K562 (cell line): ENCODE results near the gene HSD17B1. TPM values are rescaled to one million over a fixed set of nuclear protein-coding genes. Genes with fewer than 3 reads are reported as not detected.

Source experiments
- AFF4 ChIP-seq: sonication (generic); formaldehyde crosslinking; IDR thresholded peaks from 2 replicates; pipeline ENCODE4 v1.8.0; 2023; ENCODE audit warnings: mild to moderate bottlenecking, missing genetic modification reagents
- BHLHE40 ChIP-seq: IDR thresholded peaks from 2 replicates; pipeline ENCODE4 v1.6.1; 2011; ENCODE audit warnings: low read length, improper control_type of control experiment
- GABPA ChIP-seq: fragments of 200-800 bp; sonication (Bioruptor generic); conservative IDR thresholded peaks from 2 replicates; pipeline ENCODE4 v1.6.1; 2016; ENCODE audit warnings: low read depth, missing genetic modification characterization, missing compliant biosample characterization
- HEY1 ChIP-seq: fragments of 250-450 bp; sonication (Bioruptor Pico); IDR thresholded peaks from 2 replicates; pipeline ENCODE4 v1.5.0; 2020; ENCODE audit warnings: mild to moderate bottlenecking, moderate library complexity, borderline replicate concordance
- LCOR ChIP-seq: sonication (generic); formaldehyde crosslinking; IDR thresholded peaks from 2 replicates; pipeline ENCODE4 v1.8.0; 2022; ENCODE audit warnings: mild to moderate bottlenecking, missing genetic modification reagents
- MAFF ChIP-seq: IDR thresholded peaks from 2 replicates; pipeline ENCODE4 v1.6.1; 2012; ENCODE audit warnings: low read length, improper control_type of control experiment
- MCM3 ChIP-seq: fragments of 450-650 bp; IDR thresholded peaks from 2 replicates; pipeline ENCODE4 v1.6.1; 2016
- MTA1 ChIP-seq: fragments of 450-650 bp; IDR thresholded peaks from 2 replicates; pipeline ENCODE4 v1.6.1; 2017; ENCODE audit warnings: borderline replicate concordance
- MYBL2 ChIP-seq, 2 experiments: fragments of 450-650 bp in 1 of 2; sonication (generic) in 1 of 2; formaldehyde crosslinking in 1 of 2; IDR thresholded peaks; 2 replicates each; pipeline versions ENCODE4 v1.6.1 to v1.8.1; 2017 to 2022; ENCODE audit warnings: borderline replicate concordance in 1 of 2, inconsistent platforms in 1 of 2, low read depth in 1 of 2, mild to moderate bottlenecking in 1 of 2, missing genetic modification reagents in 1 of 2, moderate library complexity in 1 of 2
- NR0B1 ChIP-seq: fragments of 450-650 bp; IDR thresholded peaks from one replicate; pipeline ENCODE4 v1.6.1; 2018; ENCODE audit warnings: mild to moderate bottlenecking, moderate library complexity; ENCODE audit not compliant: partially characterized antibody
- RNF2 ChIP-seq: sonication (generic); IDR thresholded peaks from 2 replicates; pipeline ENCODE4 v1.6.1; 2016
- SMAD4 ChIP-seq: fragments of 250-450 bp; sonication (Bioruptor Pico); conservative IDR thresholded peaks from 2 replicates; pipeline ENCODE4 v1.8.0; 2021; ENCODE audit warnings: inconsistent platforms, mild to moderate bottlenecking, moderate library complexity
- TFAP4 ChIP-seq: sonication (generic); formaldehyde crosslinking; IDR thresholded peaks from 2 replicates; pipeline ENCODE4 v1.8.0; 2022; ENCODE audit warnings: missing genetic modification reagents, mild to moderate bottlenecking, moderate library complexity, borderline replicate concordance
- USF2 ChIP-seq: sonication (generic); formaldehyde crosslinking; IDR thresholded peaks from 2 replicates; pipeline ENCODE4 v1.5.0; 2020; ENCODE audit warnings: missing genetic modification reagents
- ZNF12 ChIP-seq: sonication (generic); formaldehyde crosslinking; IDR thresholded peaks from 2 replicates; pipeline ENCODE4 v1.4.0; 2020; ENCODE audit warnings: mild to moderate bottlenecking, missing genetic modification reagents
- ZNF23 ChIP-seq: fragments of 250-450 bp; sonication (Bioruptor Pico); IDR thresholded peaks from 2 replicates; pipeline ENCODE4 v1.4.0; 2020; ENCODE audit warnings: mild to moderate bottlenecking
- ZNF511 ChIP-seq: sonication (generic); formaldehyde crosslinking; IDR thresholded peaks from 2 replicates; pipeline ENCODE4 v1.8.0; 2022; ENCODE audit warnings: mild to moderate bottlenecking, missing genetic modification reagents
- ZNF695 ChIP-seq: fragments of 450-650 bp; formaldehyde crosslinking; IDR thresholded peaks from 2 replicates; pipeline ENCODE4 v1.4.0; 2020; ENCODE audit warnings: mild to moderate bottlenecking, moderate library complexity
- polyA plus RNA-seq, 8 experiments: library from polyadenylated mRNA; depleted of rRNA in 4 of 8; stranded (reverse) in 5 of 8; unstranded in 3 of 8; fragments of >200 nt; fragmentation: Nextera tagmentation in 2 of 8; fragmentation: Illumina TruSeq in 1 of 8; extraction: Ambion mirVana in 2 of 8; extraction: Trizol in 1 of 8; gene quantifications; 2 replicates each; pipeline versions ENCODE4 v1.2.1 to v1.2.3, GENCODE V29; 2011 to 2014; ENCODE audit warnings: inconsistent platforms in 1 of 8, missing spikeins in 1 of 8
- total RNA-seq, 7 experiments: library from RNA; depleted of rRNA in 6 of 7; stranded (reverse); fragments of >200 nt in 6 of 7; fragmentation: Illumina TruSeq in 2 of 7; extraction: Trizol in 2 of 7; gene quantifications; 2 replicates each; pipeline versions ENCODE4 v1.2.1 to v1.2.3, GENCODE V29; 2011 to 2021; ENCODE audit warnings: low replicate concordance in 1 of 7

The HSD17B1 gene
- total and polyA plus RNA-seq, 9 of the 15 experiments (the other 6 are each of a cell fraction or from before 2014, with no cell fraction given), result 0.55 to 21.1 (median 3.6) TPM

- no peak for TF ChIP-seq LCOR (CRISPR knock-in tag)
- TF ChIP-seq NR0B1, result no peak
- TF ChIP-seq USF2, result no peak
- no peak for TF ChIP-seq AFF4 (CRISPR knock-in tag)
- no peak for TF ChIP-seq MYBL2 (IDR thresholded peaks at IDR 0.05; ENCODE audit: low read depth)
- TF ChIP-seq MYBL2 (CRISPR knock-in tag; IDR thresholded peaks at IDR 0.05; ENCODE audit: borderline replicate concordance), result no peak
- TF ChIP-seq ZNF12 (CRISPR knock-in tag), result no peak
- TF ChIP-seq TFAP4 (CRISPR knock-in tag), result peak; percentile 92
- peak; percentile 64; the same call in 1 of the 2 replicates for TF ChIP-seq SMAD4 (CRISPR knock-in tag)
- TF ChIP-seq ZNF23, result no peak
- TF ChIP-seq ZNF695 (CRISPR knock-in tag), result no peak
- TF ChIP-seq ZNF511 (CRISPR knock-in tag), result no peak
- peak; percentile 72 for TF ChIP-seq BHLHE40
- TF ChIP-seq MTA1, result no peak
- peak; percentile 17; the same call in 1 of the 2 replicates for TF ChIP-seq RNF2
- no peak for TF ChIP-seq HEY1 (CRISPR knock-in tag)
- no peak for TF ChIP-seq MCM3
- TF ChIP-seq GABPA (tag), result peak; percentile 75
- TF ChIP-seq MAFF, result no peak
These were observed 16.2 kb upstream of the HSD17B1 start (continued) for GRCh38 chr17:42536372-42537155.
